Uterus (tissue), 4 donors: ENCODE data around the gene GLS. TPM values are rescaled to one million over a fixed set of nuclear protein-coding genes. Genes with fewer than 3 reads are reported as not detected.

Source experiments
- DNase-seq, 2 donors: peaks; one replicate each; pipeline ENCODE4 v3.0.0-alpha.2; 2019 to 2020
- H3K27ac ChIP-seq, 2 donors: fragments of 200-600 bp; sonication (generic); 1 replicate in 1 of 2; 2 replicates in 1 of 2; pipeline ENCODE4 v1.5.1; 2016 to 2018
- H3K27me3 ChIP-seq, 2 donors: fragments of 200-600 bp; sonication (generic); one replicate each; pipeline ENCODE4 v1.5.1; 2018 to 2019; ENCODE audit warnings: control low read depth in 1 of 2
- H3K36me3 ChIP-seq, 2 donors: fragments of 200-600 bp; sonication (generic); one replicate each; pipeline ENCODE4 v1.5.1; 2019; ENCODE audit warnings: control low read depth in 1 of 2
- H3K4me1 ChIP-seq, 2 donors: fragments of 200-600 bp; sonication (generic); one replicate each; pipeline ENCODE4 v1.5.1; 2018 to 2019; ENCODE audit warnings: control low read depth in 1 of 2
- H3K4me3 ChIP-seq, 2 donors: fragments of 200-600 bp; sonication (generic); 1 replicate in 1 of 2; 2 replicates in 1 of 2; pipeline ENCODE4 v1.5.1; 2018 to 2019; ENCODE audit warnings: mild to moderate bottlenecking in 1 of 2
- H3K9me3 ChIP-seq, 2 donors: fragments of 200-600 bp; sonication (generic); one replicate each; pipeline ENCODE4 v1.5.1; 2019; ENCODE audit warnings: control low read depth in 1 of 2
- CTCF ChIP-seq, 4 experiments: fragments of 200-600 bp in 2 of 4; fragments of 450-650 bp in 2 of 4; sonication (generic) in 2 of 4; IDR thresholded peaks; one replicate each; pipeline ENCODE4 v1.5.1; 2016 to 2019; ENCODE audit warnings: antibody characterized with exemption in 4 of 4, mild to moderate bottlenecking in 2 of 4, moderate library complexity in 1 of 4
- POLR2A ChIP-seq, 2 donors: fragments of 450-650 bp; IDR thresholded peaks; one replicate each; pipeline ENCODE4 v1.6.1; 2016; ENCODE audit warnings: antibody characterized with exemption in 2 of 2, mild to moderate bottlenecking in 1 of 2, moderate library complexity in 1 of 2
- intact Hi-C: fragments of 100-400 bp; cut with DNase I; formaldehyde crosslinking; loops from one replicate; pipeline ENCODE4 v1.15.1; 2023; ENCODE audit warnings: low total_unique reads
- total RNA-seq, 4 donors: library from RNA; depleted of rRNA in 3 of 4; stranded (reverse); fragments of >200 nt in 3 of 4; gene quantifications; one replicate each; pipeline versions ENCODE4 v1.1.0 to v1.2.4, GENCODE V29; 2014 to 2023
- donor health status: DM: yes; HTN: yes; CAD: no.

The GLS gene
- total RNA-seq, 4 donors from 2014 or later = 89.7 to 202 (median 156) TPM

GRCh38 chr2:191001032-191001431 lies 120.4 kb downstream of the GLS start:
- H3K4me1 ChIP-seq = no peaks in the 10 kb centered on the region
- intact Hi-C loops = no loop called here
- TF ChIP-seq POLR2A (IDR thresholded peaks at IDR 0.05) = no peak
- no peak for TF ChIP-seq CTCF (IDR thresholded peaks at IDR 0.05)
- no peaks in the 10 kb centered on the region for H3K27me3 ChIP-seq
- no peaks in the 10 kb centered on the region for H3K36me3 ChIP-seq
- no peaks in the 10 kb centered on the region for H3K9me3 ChIP-seq
- DNase-seq = no peak
- no peak overlapping the region for H3K4me3 ChIP-seq
- H3K27ac ChIP-seq = no peak overlapping the region

GRCh38 chr2:191001624-191002023 lies 121.0 kb downstream of the GLS start:
- no peak for DNase-seq
- Histone ChIP-seq H3K36me3 (no peaks in the 10 kb centered on the region), H3K4me1 (no peaks in the 10 kb centered on the region), H3K27ac (no peak overlapping the region), H3K9me3 (no peaks in the 10 kb centered on the region), H3K27me3 (no peaks in the 10 kb centered on the region), H3K4me3 (no peak overlapping the region)
- no peak for TF ChIP-seq CTCF (IDR thresholded peaks at IDR 0.05)
- no peak for TF ChIP-seq POLR2A (IDR thresholded peaks at IDR 0.05)
- intact Hi-C loops = no loop called here

- H3K27ac ChIP-seq = no peak overlapping the region
- H3K36me3 ChIP-seq = no peaks in the 10 kb centered on the region
- no peak overlapping the region for H3K4me3 ChIP-seq
- no peak for TF ChIP-seq POLR2A (IDR thresholded peaks at IDR 0.05)
- TF ChIP-seq CTCF (IDR thresholded peaks at IDR 0.05) = no peak
- H3K4me1 ChIP-seq = no peaks in the 10 kb centered on the region
- H3K9me3 ChIP-seq = no peaks in the 10 kb centered on the region
- DNase-seq = no peak
- intact Hi-C loops = no loop called here
- H3K27me3 ChIP-seq = no peaks in the 10 kb centered on the region
Observed at GRCh38 chr2:191003405-191004309, 123.0 kb downstream of the GLS start.

GRCh38 chr2:191006297-191006696 lies 125.7 kb downstream of the GLS start:
- H3K27me3 ChIP-seq = no peaks in the 10 kb centered on the region
- intact Hi-C loops = no loop called here

More at GRCh38 chr2:191006297-191006696, 125.7 kb downstream of the GLS start:
- no peaks in the 10 kb centered on the region for H3K9me3 ChIP-seq
- H3K4me1 ChIP-seq = no peaks in the 10 kb centered on the region
- no peak for DNase-seq
- H3K27ac ChIP-seq = no peak overlapping the region
- TF ChIP-seq POLR2A (IDR thresholded peaks at IDR 0.05) = no peak
- TF ChIP-seq CTCF (IDR thresholded peaks at IDR 0.05) = no peak
- no peaks in the 10 kb centered on the region for H3K36me3 ChIP-seq
- H3K4me3 ChIP-seq = no peak overlapping the region
